ENCODE measurements around the gene ROBO3. TPM values are rescaled to one million over a fixed set of nuclear protein-coding genes. Genes with fewer than 3 reads are reported as not detected.

Gene ROBO3
- total RNA-seq, 2 donors from 2014 or later, result 1.3 to 9.9 TPM

- H3K27ac ChIP-seq, result no peak overlapping the region
- ATAC-seq, result no peak
- DNase-seq, result no peak
- H3K9me3 ChIP-seq, result no peaks in the 10 kb centered on the region
- TF ChIP-seq CTCF (IDR thresholded peaks at IDR 0.05), result no peak
- TF ChIP-seq POLR2A (IDR thresholded peaks at IDR 0.05), result no peak
- 52 to 63% methylated on average over 3 of the region's 3 CpGs for WGBS, 2 donors
- H3K27me3 ChIP-seq, result no peaks in the 10 kb centered on the region
- no peak overlapping the region for H3K4me3 ChIP-seq
- H3K36me3 ChIP-seq (replicated peaks in 1 of 2; ENCODE audit: insufficient read depth in 1 of 2, low read depth in 2 of 2), result no peaks in the 10 kb centered on the region
- intact Hi-C loops (cut with DNase I), result no loop called here
- H3K4me1 ChIP-seq, result peaks cover 21% of the 10 kb centered on the region
Observed at GRCh38 chr11:124880958-124881357, 15.7 kb downstream of the ROBO3 start.

- ATAC-seq, result peak; percentile 27
Observed at GRCh38 chr11:124882339-124883071, 17.3 kb downstream of the ROBO3 start.

GRCh38 chr11:124884340-124884739 lies 19.1 kb downstream of the ROBO3 start:
- no peak for ATAC-seq
- peaks cover 9% of the 10 kb centered on the region for H3K4me1 ChIP-seq
- WGBS, 2 donors, result 88 to 100% methylated on average over 1 of the region's 1 CpG

More at GRCh38 chr11:124882339-124883071, 17.3 kb downstream of the ROBO3 start:
- no peaks in the 10 kb centered on the region for H3K9me3 ChIP-seq
- intact Hi-C loops (cut with DNase I), result no loop called here
- no peaks in the 10 kb centered on the region for H3K36me3 ChIP-seq (replicated peaks in 1 of 2; ENCODE audit: insufficient read depth in 1 of 2, low read depth in 2 of 2)
- H3K4me1 ChIP-seq, result peaks cover 9% of the 10 kb centered on the region
- H3K4me3 ChIP-seq, result no peak overlapping the region
- WGBS, 2 donors, result 54% methylated on average over 11 of the region's 11 CpGs
- TF ChIP-seq CTCF (IDR thresholded peaks at IDR 0.05) (no peak), POLR2A (IDR thresholded peaks at IDR 0.05) (no peak)
- H3K27ac ChIP-seq, result peak overlapping the region in 3 of 4 donors; percentile 14 to 66 (median 44)
- no peak for DNase-seq
- no peaks in the 10 kb centered on the region for H3K27me3 ChIP-seq

GRCh38 chr11:124884869-124885479 lies 19.7 kb downstream of the ROBO3 start:
- TF ChIP-seq POLR2A (IDR thresholded peaks at IDR 0.05) (no peak), CTCF (IDR thresholded peaks at IDR 0.05) (no peak)
- ATAC-seq, result no peak
- Histone ChIP-seq H3K4me1 (peaks cover 9% of the 10 kb centered on the region), H3K27ac (no peak overlapping the region), H3K27me3 (no peaks in the 10 kb centered on the region), H3K4me3 (no peak overlapping the region), H3K36me3 (replicated peaks in 1 of 2; ENCODE audit: insufficient read depth in 1 of 2, low read depth in 2 of 2) (no peaks in the 10 kb centered on the region), H3K9me3 (no peaks in the 10 kb centered on the region)
- intact Hi-C loops (cut with DNase I), result no loop called here
- 42 to 53% methylated on average over 3 to 5 of the region's 5 CpGs for WGBS, 2 donors
- DNase-seq, result no peak

More at GRCh38 chr11:124884340-124884739, 19.1 kb downstream of the ROBO3 start:
- Histone ChIP-seq H3K27ac (no peak overlapping the region), H3K27me3 (no peaks in the 10 kb centered on the region), H3K4me3 (no peak overlapping the region), H3K9me3 (no peaks in the 10 kb centered on the region), H3K36me3 (replicated peaks in 1 of 2; ENCODE audit: insufficient read depth in 1 of 2, low read depth in 2 of 2) (no peaks in the 10 kb centered on the region)
- no peak for TF ChIP-seq POLR2A (IDR thresholded peaks at IDR 0.05)
- no peak for TF ChIP-seq CTCF (IDR thresholded peaks at IDR 0.05)
- no peak for DNase-seq
- intact Hi-C loops (cut with DNase I), result no loop called here

All from body of pancreas (tissue), 4 donors.